IMR-90 (cell line): ENCODE data around the gene UBE2E2. TPM values are rescaled to one million over a fixed set of nuclear protein-coding genes. Genes with fewer than 3 reads are reported as not detected.

Source experiments
- ATAC-seq: fragments of 200-7000 bp; cut with Tn5 transposase; 2 replicates; pipeline ENCODE4 v1.9.1; 2020; ENCODE audit warnings: low read depth, mild to moderate bottlenecking, moderate library complexity
- BruUV-seq: library from RNA; stranded (reverse); fragments of 400-500 nt; replicated peaks from 2 replicates; lab custom pipeline; 2021; lab: Mats Ljungman, UMichigan
- CTCF ChIA-PET: fragments of 300-600 bp; formaldehyde crosslinking; extraction: SDS; loops from one replicate; lab custom pipeline; 2021; ENCODE audit warnings: antibody characterized with exemption; lab: Yijun Ruan, JAX
- POLR2A ChIA-PET: fragments of 300-600 bp; sonication (Branson Sonifier 250); formaldehyde crosslinking; loops from one replicate; lab custom pipeline; 2022; ENCODE audit warnings: antibody characterized with exemption; ENCODE audit not compliant: unreplicated experiment; lab: Charles Lee
- DNase-seq: peaks from one replicate; pipeline ENCODE4 v3.0.0; 2013
- H2AFZ ChIP-seq: replicated peaks from 2 replicates; pipeline ENCODE3; 2013; ENCODE audit warnings: low read length, mild to moderate bottlenecking; ENCODE audit not compliant: poor library complexity
- H2AK5ac ChIP-seq: 2 replicates; pipeline ENCODE4 v1.6.1; 2013; ENCODE audit warnings: low read depth, low read length, inconsistent platforms
- H2AK9ac ChIP-seq: replicated peaks from 2 replicates; pipeline ENCODE3; 2013; ENCODE audit warnings: mild to moderate bottlenecking, low read depth, low read length, moderate library complexity; ENCODE audit not compliant: poor library complexity
- H2BK120ac ChIP-seq: 2 replicates; pipeline ENCODE4 v1.6.1; 2013; ENCODE audit warnings: low read depth, low read length, inconsistent platforms
- H2BK15ac ChIP-seq: 3 replicates; pipeline ENCODE4 v1.6.1; 2013; ENCODE audit warnings: low read depth, low read length, inconsistent platforms
- H2BK20ac ChIP-seq: 2 replicates; pipeline ENCODE4 v1.6.1; 2013; ENCODE audit warnings: low read depth, mild to moderate bottlenecking, inconsistent platforms, low read length, moderate library complexity
- H2BK5ac ChIP-seq: 2 replicates; pipeline ENCODE4 v1.6.1; 2013; ENCODE audit warnings: mild to moderate bottlenecking, low read depth, low read length, inconsistent platforms; ENCODE audit not compliant: poor library complexity, severe bottlenecking
- H3K14ac ChIP-seq: replicated peaks from 2 replicates; pipeline ENCODE4 v1.6.1; 2013; ENCODE audit warnings: low read depth, low read length, inconsistent platforms
- H3K18ac ChIP-seq: 2 replicates; pipeline ENCODE4 v1.6.1; 2013; ENCODE audit warnings: low read depth, low read length, control low read depth
- H3K23ac ChIP-seq: 2 replicates; pipeline ENCODE4 v1.6.1; 2013; ENCODE audit warnings: low read depth, low read length, inconsistent platforms
- H3K27ac ChIP-seq: 2 replicates; pipeline ENCODE4 v1.5.1; 2013; ENCODE audit warnings: mild to moderate bottlenecking, control low read depth, low read length; ENCODE audit not compliant: insufficient read depth
- H3K27me3 ChIP-seq: 2 replicates; pipeline ENCODE4 v1.6.1; 2013; ENCODE audit warnings: low read length; ENCODE audit not compliant: control insufficient read depth, insufficient read depth
- H3K36me3 ChIP-seq: 2 replicates; pipeline ENCODE4 v1.6.1; 2013; ENCODE audit warnings: low read length, mixed read lengths; ENCODE audit not compliant: control insufficient read depth, insufficient read depth
- H3K4ac ChIP-seq: 2 replicates; pipeline ENCODE4 v1.6.1; 2013; ENCODE audit warnings: low read depth, low read length, inconsistent platforms
- H3K4me1 ChIP-seq: 2 replicates; pipeline ENCODE4 v1.6.1; 2013; ENCODE audit warnings: low read length, mixed read lengths; ENCODE audit not compliant: control insufficient read depth, insufficient read depth
- H3K4me2 ChIP-seq: 2 replicates; pipeline ENCODE4 v1.6.1; 2013; ENCODE audit warnings: low read depth, mild to moderate bottlenecking, control low read depth, low read length, moderate library complexity
- H3K4me3 ChIP-seq: 2 replicates; pipeline ENCODE4 v1.5.1; 2013; ENCODE audit warnings: low read depth, mild to moderate bottlenecking, control low read depth, low read length, moderate library complexity; ENCODE audit not compliant: insufficient read depth
- H3K56ac ChIP-seq: 2 replicates; pipeline ENCODE4 v1.6.1; 2013; ENCODE audit warnings: low read length, inconsistent platforms; ENCODE audit not compliant: insufficient read depth; ENCODE audit errors: extremely low read depth
- H3K79me1 ChIP-seq, 2 experiments: 2 replicates each; pipeline ENCODE4 v1.6.1; 2013; ENCODE audit warnings: low read length in 2 of 2, inconsistent platforms in 1 of 2, low read depth in 1 of 2
- H3K9ac ChIP-seq: 2 replicates; pipeline ENCODE4 v1.6.1; 2013; ENCODE audit warnings: low read depth, low read length, control low read depth
- H3K9me1 ChIP-seq: 2 replicates; pipeline ENCODE4 v1.6.1; 2013; ENCODE audit warnings: low read length, inconsistent platforms; ENCODE audit not compliant: insufficient read depth
- H3K9me3 ChIP-seq: 2 replicates; pipeline ENCODE4 v1.6.1; 2013; ENCODE audit warnings: low read length; ENCODE audit not compliant: control insufficient read depth, insufficient read depth
- H4K20me1 ChIP-seq: 2 replicates; pipeline ENCODE4 v1.6.1; 2013; ENCODE audit warnings: low read length, inconsistent platforms; ENCODE audit not compliant: insufficient read depth
- H4K5ac ChIP-seq: 2 replicates; pipeline ENCODE4 v1.6.1; 2013; ENCODE audit warnings: mild to moderate bottlenecking, low read depth, low read length, control low read depth
- H4K8ac ChIP-seq, 2 experiments: 2 replicates each; pipeline ENCODE4 v1.6.1; 2013; ENCODE audit warnings: low read depth in 2 of 2, low read length in 2 of 2, control low read depth in 1 of 2, inconsistent platforms in 1 of 2
- H4K91ac ChIP-seq: 2 replicates; pipeline ENCODE4 v1.6.1; 2013; ENCODE audit warnings: low read depth, low read length, inconsistent platforms; ENCODE audit not compliant: insufficient read depth
- BHLHE40 ChIP-seq: fragments of 150-350 bp; IDR thresholded peaks from 2 replicates; pipeline ENCODE4 v1.6.1; 2016; ENCODE audit warnings: mild to moderate bottlenecking, low read depth, low read length
- CEBPB ChIP-seq: IDR thresholded peaks from 2 replicates; pipeline ENCODE4 v1.6.1; 2012; ENCODE audit warnings: low read depth, low read length, improper control_type of control experiment
- CHD1 ChIP-seq: IDR thresholded peaks from 2 replicates; pipeline ENCODE4 v1.6.1; 2012; ENCODE audit warnings: low read depth, low read length, improper control_type of control experiment
- CTCF ChIP-seq: conservative IDR thresholded peaks from 2 replicates; pipeline ENCODE4 v1.5.1; 2012; ENCODE audit warnings: mild to moderate bottlenecking, low read depth, low read length, improper control_type of control experiment
- FOS ChIP-seq: fragments of 150-350 bp; IDR thresholded peaks from 2 replicates; pipeline ENCODE4 v1.6.1; 2016; ENCODE audit warnings: low read depth, low read length
- MAFK ChIP-seq: IDR thresholded peaks from 2 replicates; pipeline ENCODE4 v1.6.1; 2012; ENCODE audit warnings: low read depth, low read length, improper control_type of control experiment
- MAZ ChIP-seq: IDR thresholded peaks from 2 replicates; pipeline ENCODE4 v1.6.1; 2012; ENCODE audit warnings: low read depth, mild to moderate bottlenecking, low read length, improper control_type of control experiment, moderate library complexity, borderline replicate concordance
- MXI1 ChIP-seq: IDR thresholded peaks from 2 replicates; pipeline ENCODE4 v1.6.1; 2012; ENCODE audit warnings: low read depth, mild to moderate bottlenecking, low read length, moderate library complexity, borderline replicate concordance
- NFE2L2 ChIP-seq: fragments of 150-350 bp; IDR thresholded peaks from 2 replicates; pipeline ENCODE4 v1.6.1; 2016; ENCODE audit warnings: low read depth, mild to moderate bottlenecking, low read length
- POLR2A ChIP-seq: IDR thresholded peaks from 2 replicates; pipeline ENCODE4 v1.6.1; 2012; ENCODE audit warnings: mild to moderate bottlenecking, low read depth, low read length
- RAD21 ChIP-seq: IDR thresholded peaks from 2 replicates; pipeline ENCODE4 v1.6.1; 2012; ENCODE audit warnings: low read length, improper control_type of control experiment
- RCOR1 ChIP-seq: IDR thresholded peaks from 2 replicates; pipeline ENCODE4 v1.6.1; 2012; ENCODE audit warnings: mild to moderate bottlenecking, low read length, improper control_type of control experiment; ENCODE audit not compliant: insufficient replicate concordance
- RFX5 ChIP-seq: IDR thresholded peaks from 2 replicates; pipeline ENCODE4 v1.8.0; 2012; ENCODE audit warnings: low read depth, mild to moderate bottlenecking, low read length, moderate library complexity
- SMC3 ChIP-seq: fragments of 150-350 bp; IDR thresholded peaks from 2 replicates; pipeline ENCODE4 v1.6.1; 2016; ENCODE audit warnings: low read depth, mild to moderate bottlenecking, antibody characterized with exemption, low read length, moderate library complexity
- WGBS, 2 experiments: methylation state at CpG; one replicate each; pipeline versions ENCODE4 v1.1.5 to v1.1.7; 2013; ENCODE audit warnings: missing lambda C conversion rate in 2 of 2; ENCODE audit not compliant: insufficient read length in 1 of 2; ENCODE audit errors: extremely low coverage in 2 of 2; 5-methylcytosine and 5-hydroxymethylcytosine counted together
- dilution Hi-C: fragments of 300-500 bp; cut with HindIII; formaldehyde crosslinking; loops from one replicate; pipeline ENCODE4 v1.14.3; 2018; ENCODE audit warnings: low sequenced_read_pairs; ENCODE audit not compliant: unreplicated experiment
- in situ Hi-C: fragments of 300-500 bp; cut with MboI; formaldehyde crosslinking; loops from 3 replicates; pipeline ENCODE4 v1.14.3; 2019; ENCODE audit warnings: low sequenced_read_pairs, inconsistent platforms, mixed read lengths
- intact Hi-C: fragments of 100-400 bp; cut with micrococcal nuclease; formaldehyde crosslinking; loops from 2 replicates; pipeline ENCODE4 v1.10.0; 2022
- polyA plus RNA-seq, 3 experiments: library from polyadenylated mRNA; depleted of rRNA; stranded (reverse); fragments of >200 nt; gene quantifications; 2 replicates each; pipeline ENCODE4 v1.2.3, GENCODE V29; 2012; ENCODE audit warnings: low replicate concordance in 1 of 3
- total RNA-seq: library from RNA; depleted of rRNA; stranded (reverse); fragments of >200 nt; gene quantifications from 2 replicates; pipeline ENCODE4 v1.2.3, GENCODE V29; 2012
- TF ChIP-seq, protein P1 (sequence below): fragments of 150-350 bp; IDR thresholded peaks from 2 replicates; pipeline ENCODE4 v1.6.1; 2017; ENCODE audit warnings: mild to moderate bottlenecking, antibody characterized with exemption, low read length, low read depth
- TF ChIP-seq, protein P2 (sequence below): fragments of 150-350 bp; IDR thresholded peaks from 2 replicates; pipeline ENCODE4 v1.6.1; 2016; ENCODE audit warnings: low read depth, mild to moderate bottlenecking, low read length, moderate library complexity, borderline replicate concordance

The UBE2E2 gene
- total and polyA plus RNA-seq, 2 of the 4 experiments (the other 2 are of a cell fraction): 18.6 to 32.7 TPM

GRCh38 chr3:23640471-23641146, 437.5 kb downstream of the UBE2E2 start:
- Histone ChIP-seq H3K9me3 (no peaks in the 10 kb centered on the region), H2BK15ac (no peak overlapping the region), H2AK5ac (no peak overlapping the region), H2BK5ac (no peak overlapping the region), H3K4ac (no peak overlapping the region), H3K27me3 (no peaks in the 10 kb centered on the region), H2AFZ (no peak overlapping the region), H3K9me1 (no peaks in the 10 kb centered on the region; the same call in 1 of the 2 replicates), H4K20me1 (no peaks in the 10 kb centered on the region), H3K79me1 (no peaks in the 10 kb centered on the region), H4K91ac (no peak overlapping the region), H3K9ac (no peak overlapping the region), H2BK120ac (no peak overlapping the region), H2AK9ac (no peak overlapping the region), H3K18ac (no peak overlapping the region; the same call in 1 of the 2 replicates), H4K8ac (no peak overlapping the region), H3K36me3 (no peaks in the 10 kb centered on the region), H3K23ac (no peak overlapping the region), H3K4me3 (no peak overlapping the region), H3K4me1 (0 out of 2 replicates have a peak, but pooled peaks cover 1% of the 10 kb centered on the region), H3K56ac (no peak overlapping the region), H2BK20ac (no peak overlapping the region), H3K4me2 (peak overlapping the region; percentile 70; the same call in 1 of the 2 replicates), H4K5ac (no peak overlapping the region), H3K27ac (no peak overlapping the region), H3K14ac (no peak overlapping the region)
- peak; percentile 83 for ATAC-seq
- no CpG with 5 or more reads among the region's 1 CpG for WGBS, 2 experiments
- intact Hi-C loops: no loop called here
- in situ Hi-C loops: no loop called here
- no TSS peak for BruUV-seq
- dilution Hi-C loops: no loop called here
- DNase-seq: peak; percentile 19
- CTCF ChIA-PET: interaction anchor here (0.8 kb wide), 1 partner anchor 8 kb away, joined by 3 read pairs; no protein-coding TSS in a partner anchor
- POLR2A ChIA-PET: no interaction called here
- no peak for TF ChIP-seq FOS
- no peak for TF ChIP-seq MXI1
- no peak for TF ChIP-seq CEBPB
- TF ChIP-seq RCOR1: no peak
- TF ChIP-seq MAZ: no peak
- TF ChIP-seq NFE2L2: no peak
- no peak for TF ChIP-seq BHLHE40
- TF ChIP-seq, protein P1, sequence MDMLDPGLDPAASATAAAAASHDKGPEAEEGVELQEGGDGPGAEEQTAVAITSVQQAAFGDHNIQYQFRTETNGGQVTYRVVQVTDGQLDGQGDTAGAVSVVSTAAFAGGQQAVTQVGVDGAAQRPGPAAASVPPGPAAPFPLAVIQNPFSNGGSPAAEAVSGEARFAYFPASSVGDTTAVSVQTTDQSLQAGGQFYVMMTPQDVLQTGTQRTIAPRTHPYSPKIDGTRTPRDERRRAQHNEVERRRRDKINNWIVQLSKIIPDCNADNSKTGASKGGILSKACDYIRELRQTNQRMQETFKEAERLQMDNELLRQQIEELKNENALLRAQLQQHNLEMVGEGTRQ: no peak
- TF ChIP-seq RFX5: no peak
- TF ChIP-seq CTCF: no peak
- TF ChIP-seq, protein P2, sequence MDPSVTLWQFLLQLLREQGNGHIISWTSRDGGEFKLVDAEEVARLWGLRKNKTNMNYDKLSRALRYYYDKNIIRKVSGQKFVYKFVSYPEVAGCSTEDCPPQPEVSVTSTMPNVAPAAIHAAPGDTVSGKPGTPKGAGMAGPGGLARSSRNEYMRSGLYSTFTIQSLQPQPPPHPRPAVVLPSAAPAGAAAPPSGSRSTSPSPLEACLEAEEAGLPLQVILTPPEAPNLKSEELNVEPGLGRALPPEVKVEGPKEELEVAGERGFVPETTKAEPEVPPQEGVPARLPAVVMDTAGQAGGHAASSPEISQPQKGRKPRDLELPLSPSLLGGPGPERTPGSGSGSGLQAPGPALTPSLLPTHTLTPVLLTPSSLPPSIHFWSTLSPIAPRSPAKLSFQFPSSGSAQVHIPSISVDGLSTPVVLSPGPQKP: no peak
- TF ChIP-seq CHD1: no peak
- no peak for TF ChIP-seq POLR2A
- TF ChIP-seq MAFK: no peak
- TF ChIP-seq RAD21: no peak
- TF ChIP-seq SMC3: no peak
